ENCODE results near the gene CDPF1.
"Not testable (repeated sequence)": the region's sequence is repeated elsewhere in the genome, so short reads cannot be mapped to it uniquely, and the experiment has no call there.

Gene CDPF1

GRCh38 chr22:46224044-46224897, 25.8 kb downstream of the CDPF1 start:
- no peak for DNase-seq

DNA sequence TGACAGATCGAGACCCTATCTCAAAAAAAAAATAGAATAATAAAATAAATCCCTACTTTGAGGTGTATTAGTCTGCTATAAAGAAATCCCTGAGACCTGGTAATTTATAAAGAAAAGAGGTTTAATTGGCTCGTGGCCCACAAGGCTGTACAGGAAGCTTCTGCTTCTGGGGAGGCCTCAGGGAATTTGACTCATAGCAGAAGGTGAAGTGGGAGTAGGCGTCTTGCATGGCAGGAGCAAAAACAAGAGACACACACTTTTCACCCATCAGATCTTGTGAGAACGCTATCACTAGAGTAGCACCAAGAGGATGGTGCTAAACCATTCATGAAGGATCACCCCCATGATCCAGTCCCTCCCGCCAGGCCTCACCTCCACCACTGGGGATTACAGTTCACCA, 29.2 kb downstream of the CDPF1 start:
- DNase-seq, result no peak

GRCh38 chr22:46219636-46220035, 30.5 kb downstream of the CDPF1 start:
- no peak for DNase-seq

GRCh38 chr22:46214616-46215015, 35.5 kb downstream of the CDPF1 start:
- DNase-seq, result no peak

- DNase-seq, result no peak
Observed at GRCh38 chr22:46214149-46214548, 35.9 kb downstream of the CDPF1 start.

GRCh38 chr22:46213052-46213451, 37.0 kb downstream of the CDPF1 start:
- DNase-seq, result no peak

DNA sequence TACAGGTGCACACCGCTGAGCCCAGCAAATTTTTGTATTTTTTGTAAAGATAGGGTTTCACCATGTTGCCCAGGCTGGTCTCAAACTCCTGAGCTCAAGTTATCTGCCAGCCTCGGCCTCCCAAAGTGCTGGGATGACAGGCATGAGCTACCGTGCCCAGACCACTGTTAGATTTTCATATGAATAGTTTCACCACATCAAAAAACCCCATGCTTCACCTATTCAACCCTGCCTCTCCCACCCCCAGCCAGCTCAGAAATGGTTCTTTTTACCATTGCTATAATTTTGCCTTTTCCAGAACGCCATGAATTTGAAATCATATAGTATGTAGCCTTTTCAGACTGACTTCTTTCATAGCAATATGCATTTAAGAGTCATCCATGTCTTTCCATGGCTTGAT, 37.9 kb downstream of the CDPF1 start:
- DNase-seq, result no peak

- no peak for DNase-seq
Observed at GRCh38 chr22:46209262-46209661, 40.8 kb downstream of the CDPF1 start.

- no peak for DNase-seq
Observed at GRCh38 chr22:46203601-46203980, 46.5 kb downstream of the CDPF1 start.

DNA sequence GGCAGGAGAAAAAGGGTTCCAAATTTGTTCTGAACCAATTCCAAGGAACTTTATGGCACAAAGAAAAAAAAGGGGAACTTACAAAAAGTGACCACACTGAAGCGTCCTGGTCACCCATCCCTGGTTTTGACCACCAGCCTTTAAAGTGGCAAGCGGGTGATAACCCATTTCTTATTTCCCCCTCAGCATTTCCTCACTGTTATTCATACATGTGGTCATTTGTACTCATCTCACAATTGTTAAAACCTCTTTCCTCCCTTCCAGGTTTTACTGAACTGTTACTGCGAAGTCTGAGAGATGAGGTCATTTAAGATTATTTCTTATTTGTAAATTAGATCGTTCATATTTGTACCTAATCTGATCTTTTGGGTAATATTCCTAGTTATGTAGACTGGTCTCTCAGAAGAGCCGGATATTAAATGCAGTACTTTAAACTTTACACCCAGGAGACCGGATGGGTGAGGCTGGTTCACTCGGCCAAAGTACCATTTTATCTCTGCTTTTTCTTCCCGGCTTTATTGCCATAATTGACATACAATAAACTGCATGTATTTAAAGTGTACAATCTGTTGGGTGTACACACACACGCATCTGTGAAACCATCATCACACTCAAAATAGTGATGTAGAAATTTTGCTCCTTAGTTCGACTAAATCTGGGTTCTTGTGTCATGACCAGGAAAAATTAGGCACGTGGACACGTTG, 47.0 kb downstream of the CDPF1 start:
- no peak for DNase-seq

- no peak for DNase-seq
Observed at GRCh38 chr22:46201059-46201757, 48.9 kb downstream of the CDPF1 start.

- DNase-seq, result not testable (repeated sequence)
Observed at GRCh38 chr22:46198806-46199205, 51.3 kb downstream of the CDPF1 start.

- DNase-seq, result no peak
Observed at GRCh38 chr22:46198274-46198673, 51.8 kb downstream of the CDPF1 start.

DNA sequence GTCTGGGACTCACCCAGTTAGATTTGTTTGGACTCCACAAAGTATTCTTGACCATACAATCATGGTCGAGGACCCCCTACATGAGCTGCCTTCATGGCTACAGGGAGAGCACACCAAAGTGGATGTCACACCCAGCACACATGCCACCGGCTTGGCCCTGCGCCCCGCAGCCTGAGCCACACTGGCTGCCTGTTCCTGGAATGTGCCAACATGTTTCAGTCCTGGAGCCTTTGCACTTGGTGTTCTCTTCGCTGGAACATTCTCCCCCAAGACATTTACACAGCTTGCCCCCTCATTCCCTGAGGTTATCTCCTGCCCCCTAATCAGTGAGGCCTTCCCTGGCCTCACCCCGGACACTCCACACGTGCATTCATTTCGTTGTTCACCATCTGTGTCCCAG, 53.8 kb downstream of the CDPF1 start:
- DNase-seq, result no peak

GRCh38 chr22:46195487-46196165, 54.5 kb downstream of the CDPF1 start:
- DNase-seq, result no peak
